Heart left ventricle (tissue), 16 donors: Measurements from ENCODE around the gene NSFL1C. TPM values are rescaled to one million over a fixed set of nuclear protein-coding genes. Genes with fewer than 3 reads are reported as not detected.
"Not testable (repeated sequence)": the region's sequence is repeated elsewhere in the genome, so short reads cannot be mapped to it uniquely, and the experiment has no call there.

ENCODE experiments used
- ATAC-seq, 4 donors: fragments of 200-7000 bp; cut with Tn5 transposase; one replicate each; pipeline ENCODE4 v1.9.1; 2020 to 2022; ENCODE audit warnings: moderate library complexity in 4 of 4, mild to moderate bottlenecking in 3 of 4, moderate number of reproducible peaks in 1 of 4
- DNase-seq, 5 donors: peaks; one replicate each; pipeline ENCODE4 v3.0.0-alpha.2; 2020
- H3K27ac ChIP-seq, 12 donors: fragments of 200-600 bp; sonication (generic) in 4 of 12; one replicate each; pipeline versions ENCODE4 v1.5.0 to v1.8.0; 2016 to 2022; ENCODE audit warnings: mild to moderate bottlenecking in 2 of 12
- H3K27me3 ChIP-seq, 9 donors: fragments of 200-600 bp; sonication (generic) in 2 of 9; one replicate each; pipeline versions ENCODE4 v1.5.1 to v1.8.0; 2016 to 2022; ENCODE audit warnings: mild to moderate bottlenecking in 3 of 9
- H3K36me3 ChIP-seq, 9 donors: fragments of 200-600 bp; sonication (generic) in 2 of 9; one replicate each; pipeline versions ENCODE4 v1.5.0 to v1.8.0; 2018 to 2022; ENCODE audit warnings: mild to moderate bottlenecking in 2 of 9
- H3K4me1 ChIP-seq, 12 donors: fragments of 200-600 bp; sonication (generic) in 4 of 12; one replicate each; pipeline versions ENCODE4 v1.5.0 to v1.8.0; 2016 to 2022; ENCODE audit warnings: mild to moderate bottlenecking in 3 of 12
- H3K4me3 ChIP-seq, 12 donors: fragments of 200-600 bp; sonication (generic) in 4 of 12; one replicate each; pipeline versions ENCODE4 v1.5.0 to v1.8.0; 2017 to 2022; ENCODE audit warnings: mild to moderate bottlenecking in 9 of 12, moderate library complexity in 4 of 12
- H3K9me3 ChIP-seq, 12 donors: fragments of 200-600 bp; sonication (generic) in 4 of 12; one replicate each; pipeline versions ENCODE4 v1.5.0 to v1.8.0; 2016 to 2022; ENCODE audit warnings: mild to moderate bottlenecking in 1 of 12
- POLR2A ChIP-seq, 2 donors: fragments of 450-650 bp; IDR thresholded peaks; one replicate each; pipeline ENCODE4 v1.6.1; 2017; ENCODE audit warnings: antibody characterized with exemption in 2 of 2, mild to moderate bottlenecking in 2 of 2, moderate library complexity in 2 of 2
- WGBS, 4 donors: extraction: QIAGEN DNeasy Blood & Tissue Kit in 2 of 4; methylation state at CpG; one replicate each; pipeline versions ENCODE4 v1.1.5 to v1.1.7; 2013 to 2018; 5-methylcytosine and 5-hydroxymethylcytosine counted together
- intact Hi-C, 10 donors: fragments of 100-400 bp; cut with DNase I; formaldehyde crosslinking; loops; one replicate each; pipeline versions ENCODE4 v1.11.1 to v1.14.2; 2022
- polyA plus RNA-seq, 2 donors: library from polyadenylated mRNA; stranded (reverse); fragments of 200-250 nt; gene quantifications; one replicate each; pipeline ENCODE4 v1.2.3, GENCODE V29; 2013
- total RNA-seq, 9 donors: library from RNA; depleted of rRNA in 2 of 9; stranded (reverse); fragments of >200 nt in 2 of 9; fragmentation: NEBNext Ultra II Directional in 3 of 9; extraction: Animal tissue kit (Norgen Biotek cat#: 25700) in 3 of 9; gene quantifications; one replicate each; pipeline versions ENCODE4 v1.1.0 to v1.2.4, GENCODE V29; 2016 to 2023
- TF ChIP-seq, protein P1 (sequence below), 12 donors: fragments of 200-600 bp; sonication (generic) in 4 of 12; IDR thresholded peaks; one replicate each; pipeline versions ENCODE4 v1.5.0 to v1.8.0; 2018 to 2022; ENCODE audit warnings: antibody characterized with exemption in 12 of 12, mild to moderate bottlenecking in 5 of 12
- donor health status: ischemic (EF 13 %, LVEDD 7.1; RV severe dilation, severe dysfunction).
- donor health status: healthy with polysubstance abuse.
- donor health status: DM: no; HTN: yes; CAD: no.
- donor health status: DM: no; HTN: no; CAD: no.
- donor health status: ischemic (EF 25% LVEDD 6.9; RV normal size, moderate dysfunction).
- donor health status: ischemic (EF 25% LVEDD 5.7; RV mildly dilated, moderate dysfunction).
- donor health status: healthy.
- donor health status: DM: yes; HTN: yes; CAD: no.
- donor health status: ischemic (EF 35%, LVEDD 5.7; RV mildly dilated, moderate dysfunction).
- donor health status: nonischemic (EF 11% LVEDD 7.7; RV severe dilation, severe dysfunction).
- donor health status: DM: yes; HTN: yes; CAD: no.
- donor health status: PGD.
- donor health status: ischemic (EF 29% LVEDD 5.4; RV normal size, mild dysfunction).
- donor health status: nonischemic (EF 23%, LVEDD 6.1; RV moderate dilation, normal function).

NSFL1C gene
- total and polyA plus RNA-seq, 11 donors = 27.9 to 66.6 (median 55.8) TPM

DNA sequence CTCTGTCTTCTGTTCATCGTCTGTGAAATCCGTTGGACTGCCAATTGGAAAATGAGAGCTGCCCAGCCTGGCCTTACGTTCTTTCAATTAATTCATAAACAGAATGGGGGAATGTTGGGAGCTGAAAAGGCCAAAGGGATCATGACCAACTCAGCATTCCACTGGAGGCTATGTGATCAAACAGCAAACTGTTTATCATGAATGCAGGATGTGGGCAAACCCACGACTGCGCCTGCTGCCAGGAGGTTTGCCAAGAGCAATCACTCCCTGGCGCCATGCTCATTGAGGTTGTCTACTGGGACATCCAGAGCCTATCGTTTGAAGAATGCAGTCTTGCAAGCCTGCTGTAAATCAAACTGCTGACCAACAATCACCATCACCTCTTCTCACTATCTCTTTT, 64.5 kb downstream of the NSFL1C start:
- Histone ChIP-seq H3K4me1 (peaks cover 0 to 6% (median 0%) of the 10 kb centered on the region in 12 donors), H3K27ac (no peak overlapping the region), H3K27me3 (peaks cover 0 to 11% (median 0%) of the 10 kb centered on the region in 9 donors), H3K9me3 (no peaks in the 10 kb centered on the region), H3K4me3 (no peak overlapping the region), H3K36me3 (no peaks in the 10 kb centered on the region)
- ATAC-seq (no peak), DNase-seq (no peak)
- WGBS, 4 donors = 82 to 86% (median 84%) methylated on average over 7 of the region's 7 CpGs
- intact Hi-C loops = no loop called here
- TF ChIP-seq POLR2A (IDR thresholded peaks at IDR 0.05) = no peak
- TF ChIP-seq, protein P1, sequence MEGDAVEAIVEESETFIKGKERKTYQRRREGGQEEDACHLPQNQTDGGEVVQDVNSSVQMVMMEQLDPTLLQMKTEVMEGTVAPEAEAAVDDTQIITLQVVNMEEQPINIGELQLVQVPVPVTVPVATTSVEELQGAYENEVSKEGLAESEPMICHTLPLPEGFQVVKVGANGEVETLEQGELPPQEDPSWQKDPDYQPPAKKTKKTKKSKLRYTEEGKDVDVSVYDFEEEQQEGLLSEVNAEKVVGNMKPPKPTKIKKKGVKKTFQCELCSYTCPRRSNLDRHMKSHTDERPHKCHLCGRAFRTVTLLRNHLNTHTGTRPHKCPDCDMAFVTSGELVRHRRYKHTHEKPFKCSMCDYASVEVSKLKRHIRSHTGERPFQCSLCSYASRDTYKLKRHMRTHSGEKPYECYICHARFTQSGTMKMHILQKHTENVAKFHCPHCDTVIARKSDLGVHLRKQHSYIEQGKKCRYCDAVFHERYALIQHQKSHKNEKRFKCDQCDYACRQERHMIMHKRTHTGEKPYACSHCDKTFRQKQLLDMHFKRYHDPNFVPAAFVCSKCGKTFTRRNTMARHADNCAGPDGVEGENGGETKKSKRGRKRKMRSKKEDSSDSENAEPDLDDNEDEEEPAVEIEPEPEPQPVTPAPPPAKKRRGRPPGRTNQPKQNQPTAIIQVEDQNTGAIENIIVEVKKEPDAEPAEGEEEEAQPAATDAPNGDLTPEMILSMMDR (IDR thresholded peaks at IDR 0.05) = no peak

DNA sequence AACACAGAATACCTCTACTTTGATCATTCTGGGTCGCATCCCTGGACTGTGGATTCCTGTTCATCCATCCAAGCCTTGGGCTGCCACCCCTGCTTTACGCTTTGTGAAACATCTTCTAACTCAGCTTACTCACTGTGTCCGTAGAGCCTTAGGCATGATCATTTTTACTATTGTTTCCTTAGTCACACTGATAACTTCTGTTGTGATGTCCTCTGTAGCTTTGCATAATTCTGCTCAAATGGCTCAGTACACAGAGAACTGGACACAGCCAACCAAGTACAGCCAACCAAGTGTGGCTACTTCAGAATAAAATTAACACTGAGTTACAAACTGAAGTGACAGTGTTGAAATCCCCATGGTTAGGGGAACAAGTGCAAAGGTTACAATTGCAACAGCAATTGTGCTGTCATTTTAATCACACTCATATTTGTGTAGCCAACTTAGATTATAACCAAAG, 65.2 kb downstream of the NSFL1C start:
- H3K36me3 ChIP-seq = no peaks in the 10 kb centered on the region
- DNase-seq (no peak), ATAC-seq (no peak)
- TF ChIP-seq, protein P1 (IDR thresholded peaks at IDR 0.05) = no peak
- no peak for TF ChIP-seq POLR2A (IDR thresholded peaks at IDR 0.05)
- H3K27ac ChIP-seq = no peak overlapping the region
- 90 to 92% (median 91%) methylated on average over 3 of the region's 3 CpGs for WGBS, 4 donors
- H3K27me3 ChIP-seq = peaks cover 0 to 11% (median 0%) of the 10 kb centered on the region in 9 donors
- intact Hi-C loops = no loop called here
- no peaks in the 10 kb centered on the region for H3K9me3 ChIP-seq
- H3K4me3 ChIP-seq = no peak overlapping the region
- peaks cover 0 to 6% (median 0%) of the 10 kb centered on the region in 12 donors for H3K4me1 ChIP-seq

DNA sequence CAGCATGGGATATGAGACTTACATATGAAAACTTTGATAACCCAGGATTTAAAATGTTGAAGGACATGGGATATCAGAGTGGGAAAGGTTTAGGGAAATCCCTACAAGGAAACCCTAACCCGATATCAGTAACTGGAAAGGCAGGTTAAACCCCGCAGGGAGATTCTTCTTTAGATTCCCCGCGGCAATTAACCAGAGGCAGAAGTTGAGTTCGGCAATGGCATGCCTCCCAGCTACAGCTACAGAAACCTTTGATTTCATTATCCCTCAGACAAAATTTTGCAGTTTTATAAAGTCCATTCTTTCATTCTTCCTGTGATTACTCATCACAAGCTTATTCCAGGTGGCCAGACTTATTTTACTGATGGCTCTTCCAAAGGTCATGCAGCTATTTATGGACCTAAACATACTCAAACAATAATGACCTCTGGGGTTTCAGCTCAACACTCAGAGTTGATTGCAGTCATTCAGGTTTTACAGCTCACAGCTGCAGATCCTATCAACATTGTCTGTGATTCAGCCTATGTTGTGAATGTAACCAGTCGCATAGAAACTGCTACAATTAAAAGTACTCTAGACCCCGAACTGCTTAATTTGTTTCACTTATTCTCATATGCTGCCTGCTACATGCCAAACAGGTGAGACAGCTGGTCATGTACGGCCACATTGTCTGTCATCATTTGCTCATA, 66.8 kb downstream of the NSFL1C start:
- DNase-seq, H3K4me1 ChIP-seq, H3K36me3 ChIP-seq, H3K9me3 ChIP-seq, H3K27ac ChIP-seq, H3K4me3 ChIP-seq: not testable (repeated sequence)
- ATAC-seq = peak in 1 of 4 donors; percentile 22
- intact Hi-C loops = loop anchor here in 5 of 10 donors (2.0 to 10.0 kb wide), 4 partner anchors 81 to 565 kb away; partner anchors contain the start of gene FAM110A (in 1 of the 5)
- WGBS, 4 donors = 55 to 62% (median 59%) methylated on average over 8 of the region's 8 CpGs
- peaks cover 0 to 16% (median 0%) of the 10 kb centered on the region in 9 donors for H3K27me3 ChIP-seq

DNA sequence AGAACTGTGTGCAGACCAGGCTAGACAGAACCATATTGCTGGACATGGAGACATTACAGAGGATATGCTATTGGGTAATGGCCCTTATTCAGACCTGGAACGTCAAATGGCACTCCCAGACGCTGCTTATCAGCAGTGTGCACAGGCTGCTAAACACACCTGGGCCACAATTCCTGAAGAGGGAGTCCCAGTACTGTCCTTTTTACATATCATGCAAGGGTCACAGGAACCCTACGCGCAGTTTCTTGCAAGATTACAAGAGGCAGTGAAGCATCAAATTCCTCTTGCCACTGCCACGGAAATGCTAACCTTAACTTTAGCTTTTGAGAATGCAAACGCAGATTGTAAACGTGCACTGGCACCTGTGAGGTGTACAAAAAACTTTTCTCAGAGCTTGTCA, 68.5 kb downstream of the NSFL1C start:
- ATAC-seq = not testable (repeated sequence)

DNA sequence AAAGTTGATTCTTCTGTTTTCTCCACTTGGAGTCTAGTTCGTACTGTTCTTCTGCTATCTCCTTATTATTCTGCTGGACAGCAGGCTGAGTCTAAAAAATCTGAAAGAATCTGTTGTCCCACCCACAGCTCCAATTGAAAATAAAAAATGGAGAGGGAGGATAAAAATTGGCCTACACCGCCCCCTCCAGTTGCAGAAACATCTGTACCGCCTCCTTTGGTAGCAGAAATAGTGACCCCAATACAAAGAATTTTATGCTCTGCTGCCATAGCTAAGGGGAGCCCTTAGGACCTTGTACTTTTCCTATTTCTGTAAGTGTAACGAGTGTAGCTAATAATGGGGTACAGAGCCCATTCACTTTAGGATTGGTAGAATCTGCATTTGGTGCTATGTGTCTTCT, 68.9 kb downstream of the NSFL1C start:
- ATAC-seq = no peak
- Histone ChIP-seq H3K27me3 (peaks cover 0 to 11% (median 0%) of the 10 kb centered on the region in 9 donors), H3K36me3 (no peaks in the 10 kb centered on the region), H3K27ac (no peak overlapping the region), H3K9me3 (no peaks in the 10 kb centered on the region), H3K4me3 (no peak overlapping the region), H3K4me1 (peaks cover 0 to 16% (median 8%) of the 10 kb centered on the region in 12 donors)
- intact Hi-C loops = loop anchor here in 6 of 10 donors (2.0 to 10.0 kb wide), 5 partner anchors 79 to 563 kb away; partner anchors contain the start of gene FAM110A (in 1 of the 6)
- no peak for DNase-seq
- TF ChIP-seq POLR2A (IDR thresholded peaks at IDR 0.05) = no peak
- TF ChIP-seq, protein P1 (IDR thresholded peaks at IDR 0.05) = peak; percentile 17 to 48 (median 34)
- WGBS, 4 donors = 56 to 68% (median 62%) methylated on average over 4 of the region's 4 CpGs

More for the DNA sequence above, 68.5 kb downstream of the NSFL1C start:
- H3K36me3 ChIP-seq, DNase-seq, H3K27ac ChIP-seq, H3K4me3 ChIP-seq, H3K9me3 ChIP-seq: not testable (repeated sequence)
- intact Hi-C loops = loop anchor here in 5 of 10 donors (2.0 to 10.0 kb wide), 4 partner anchors 79 to 563 kb away; partner anchors contain the start of gene FAM110A (in 1 of the 5)
- peaks cover 0 to 14% (median 8%) of the 10 kb centered on the region in 12 donors for H3K4me1 ChIP-seq
- peaks cover 0 to 16% (median 0%) of the 10 kb centered on the region in 9 donors for H3K27me3 ChIP-seq
- 67 to 76% (median 70%) methylated on average over 7 of the region's 7 CpGs for WGBS, 4 donors
